Measurements from ENCODE around the gene CEP162. TPM values are rescaled to one million over a fixed set of nuclear protein-coding genes. Genes with fewer than 3 reads are reported as not detected.
A peak's percentile ranks its signal among the peaks of the same experiment; 100 is the strongest.

CEP162 gene
- total and polyA plus RNA-seq, 2 donors (not counting 1 experiment from before 2014, with no cell fraction given): 3.7 to 7.4 TPM

DNA sequence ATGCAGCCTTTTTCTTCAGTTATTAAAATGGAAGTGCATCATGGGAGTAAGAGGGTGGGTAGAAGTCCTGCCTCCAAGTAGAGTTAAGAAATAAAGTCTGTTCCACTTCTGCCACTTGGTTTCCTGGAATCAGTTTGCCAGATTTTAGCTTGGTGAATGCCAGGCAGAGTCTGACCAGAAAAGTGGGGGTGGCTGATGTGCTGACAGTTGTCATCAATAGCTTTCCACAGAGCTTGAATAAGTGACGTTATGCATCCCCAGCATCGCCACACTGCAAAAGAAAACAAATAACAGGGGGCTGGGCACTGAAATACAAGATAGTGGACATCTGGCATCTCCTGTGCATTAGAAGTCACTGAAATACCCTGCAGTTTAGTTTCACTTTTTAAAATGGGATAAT, 30.8 kb upstream of the CEP162 start:
- Histone ChIP-seq H3K4me1 (ENCODE audit: control insufficient read depth, extremely low read depth, insufficient read depth, low read length) (no peaks in the 10 kb centered on the region), H2AFZ (ENCODE audit: low read length) (peak overlapping the region; percentile 41), H3K79me2 (ENCODE audit: control insufficient read depth, insufficient read depth, low read length) (no peaks in the 10 kb centered on the region), H3K27ac (ENCODE audit: insufficient read depth, low read length) (no peak overlapping the region), H3K4me3 (replicated peaks in 1 of 4; ENCODE audit: control extremely low read depth in 1 of 4, insufficient read depth in 1 of 4, low read depth in 3 of 4, low read length in 4 of 4) (peak overlapping the region in 2 of 4 experiments; percentile 39 to 50), H3K9me3 (ENCODE audit: control insufficient read depth, insufficient read depth, low read depth, low read length) (no peaks in the 10 kb centered on the region), H3K4me2 (ENCODE audit: extremely low read depth, insufficient read depth, low read length) (peak overlapping the region; percentile 25), H3K36me3 (ENCODE audit: control insufficient read depth, insufficient read depth, low read length) (no peaks in the 10 kb centered on the region), H4K20me1 (ENCODE audit: control insufficient read depth, extremely low read depth, insufficient read depth, low read length) (no peaks in the 10 kb centered on the region), H3K9ac (ENCODE audit: insufficient read depth, low read length) (no peak overlapping the region), H3K27me3 (ENCODE audit: control insufficient read depth, insufficient read depth, low read length) (no peaks in the 10 kb centered on the region)
- no peak for TF ChIP-seq EZH2 (IDR thresholded peaks at IDR 0.05; ENCODE audit: low read length, missing control alignments)
- TF ChIP-seq, protein P1, sequence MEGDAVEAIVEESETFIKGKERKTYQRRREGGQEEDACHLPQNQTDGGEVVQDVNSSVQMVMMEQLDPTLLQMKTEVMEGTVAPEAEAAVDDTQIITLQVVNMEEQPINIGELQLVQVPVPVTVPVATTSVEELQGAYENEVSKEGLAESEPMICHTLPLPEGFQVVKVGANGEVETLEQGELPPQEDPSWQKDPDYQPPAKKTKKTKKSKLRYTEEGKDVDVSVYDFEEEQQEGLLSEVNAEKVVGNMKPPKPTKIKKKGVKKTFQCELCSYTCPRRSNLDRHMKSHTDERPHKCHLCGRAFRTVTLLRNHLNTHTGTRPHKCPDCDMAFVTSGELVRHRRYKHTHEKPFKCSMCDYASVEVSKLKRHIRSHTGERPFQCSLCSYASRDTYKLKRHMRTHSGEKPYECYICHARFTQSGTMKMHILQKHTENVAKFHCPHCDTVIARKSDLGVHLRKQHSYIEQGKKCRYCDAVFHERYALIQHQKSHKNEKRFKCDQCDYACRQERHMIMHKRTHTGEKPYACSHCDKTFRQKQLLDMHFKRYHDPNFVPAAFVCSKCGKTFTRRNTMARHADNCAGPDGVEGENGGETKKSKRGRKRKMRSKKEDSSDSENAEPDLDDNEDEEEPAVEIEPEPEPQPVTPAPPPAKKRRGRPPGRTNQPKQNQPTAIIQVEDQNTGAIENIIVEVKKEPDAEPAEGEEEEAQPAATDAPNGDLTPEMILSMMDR (conservative IDR thresholded peaks at IDR 0.05 in 1 of 2, IDR thresholded peaks at IDR 0.05 in 1 of 2; ENCODE audit: low read depth in 1 of 2, low read length in 2 of 2): no peak
- DNase-seq (ENCODE audit: low read depth in 2 of 2): no peak

DNA sequence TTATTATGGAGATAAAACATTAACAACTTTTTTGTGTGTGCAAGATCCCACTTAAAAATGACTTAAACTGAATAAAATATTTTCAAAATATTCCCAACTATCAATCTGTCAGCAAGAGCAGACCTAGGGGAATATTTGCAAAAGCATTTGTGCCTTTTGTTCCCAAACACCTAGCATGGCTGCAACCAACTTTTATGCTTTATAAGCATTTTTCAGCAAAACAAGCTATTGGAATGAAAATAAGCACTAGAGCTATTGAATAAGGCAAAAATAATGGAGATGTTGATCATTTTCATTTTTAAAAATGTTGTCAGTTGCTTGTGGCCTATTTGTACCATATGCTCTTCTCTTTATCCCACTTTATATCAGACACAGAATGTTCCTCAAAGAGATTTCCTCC, 28.2 kb upstream of the CEP162 start:
- H2AFZ ChIP-seq (ENCODE audit: low read length): no peak overlapping the region

DNA sequence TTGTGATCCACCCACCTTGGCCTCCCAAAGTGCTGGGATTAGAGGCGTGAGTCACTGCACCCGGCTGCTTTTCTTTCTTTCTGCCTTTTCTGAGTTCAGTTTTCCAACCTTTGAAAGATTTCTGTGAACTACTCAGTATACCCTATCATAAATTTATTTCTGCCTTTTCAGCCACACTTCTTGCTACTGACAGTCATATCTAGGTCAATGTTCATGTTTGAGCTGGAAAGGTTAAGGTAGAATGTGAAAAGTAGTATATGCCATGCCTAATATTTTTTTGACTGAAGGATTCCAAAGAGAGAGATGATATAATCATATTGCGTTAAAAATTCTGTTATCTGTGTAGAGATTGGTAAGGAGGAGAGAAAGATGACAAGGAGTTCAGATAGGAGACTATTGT, 25.9 kb upstream of the CEP162 start:
- no peak overlapping the region for H3K9ac ChIP-seq (ENCODE audit: insufficient read depth, low read length)
- H3K27me3 ChIP-seq (ENCODE audit: control insufficient read depth, insufficient read depth, low read length): no peaks in the 10 kb centered on the region
- no peaks in the 10 kb centered on the region for H3K36me3 ChIP-seq (ENCODE audit: control insufficient read depth, insufficient read depth, low read length)
- no peak for TF ChIP-seq EZH2 (IDR thresholded peaks at IDR 0.05; ENCODE audit: low read length, missing control alignments)
- TF ChIP-seq, protein P1 (conservative IDR thresholded peaks at IDR 0.05 in 1 of 2, IDR thresholded peaks at IDR 0.05 in 1 of 2; ENCODE audit: low read depth in 1 of 2, low read length in 2 of 2): no peak
- no peak overlapping the region for H3K4me3 ChIP-seq (replicated peaks in 1 of 4; ENCODE audit: control extremely low read depth in 1 of 4, insufficient read depth in 1 of 4, low read depth in 3 of 4, low read length in 4 of 4)
- H2AFZ ChIP-seq (ENCODE audit: low read length): no peak overlapping the region
- H3K9me3 ChIP-seq (ENCODE audit: control insufficient read depth, insufficient read depth, low read depth, low read length): no peaks in the 10 kb centered on the region
- H3K79me2 ChIP-seq (ENCODE audit: control insufficient read depth, insufficient read depth, low read length): no peaks in the 10 kb centered on the region
- H3K27ac ChIP-seq (ENCODE audit: insufficient read depth, low read length): no peak overlapping the region
- DNase-seq (ENCODE audit: low read depth in 2 of 2): no peak
- no peak overlapping the region for H3K4me2 ChIP-seq (ENCODE audit: extremely low read depth, insufficient read depth, low read length)
- H4K20me1 ChIP-seq (ENCODE audit: control insufficient read depth, extremely low read depth, insufficient read depth, low read length): no peaks in the 10 kb centered on the region
- no peaks in the 10 kb centered on the region for H3K4me1 ChIP-seq (ENCODE audit: control insufficient read depth, extremely low read depth, insufficient read depth, low read length)

More for the DNA sequence above, 28.2 kb upstream of the CEP162 start:
- DNase-seq (ENCODE audit: low read depth in 2 of 2): no peak
- Histone ChIP-seq H3K4me2 (ENCODE audit: extremely low read depth, insufficient read depth, low read length) (no peak overlapping the region), H4K20me1 (ENCODE audit: control insufficient read depth, extremely low read depth, insufficient read depth, low read length) (no peaks in the 10 kb centered on the region), H3K9ac (ENCODE audit: insufficient read depth, low read length) (no peak overlapping the region), H3K79me2 (ENCODE audit: control insufficient read depth, insufficient read depth, low read length) (no peaks in the 10 kb centered on the region), H3K9me3 (ENCODE audit: control insufficient read depth, insufficient read depth, low read depth, low read length) (no peaks in the 10 kb centered on the region), H3K4me3 (replicated peaks in 1 of 4; ENCODE audit: control extremely low read depth in 1 of 4, insufficient read depth in 1 of 4, low read depth in 3 of 4, low read length in 4 of 4) (no peak overlapping the region), H3K4me1 (ENCODE audit: control insufficient read depth, extremely low read depth, insufficient read depth, low read length) (no peaks in the 10 kb centered on the region), H3K36me3 (ENCODE audit: control insufficient read depth, insufficient read depth, low read length) (no peaks in the 10 kb centered on the region), H3K27me3 (ENCODE audit: control insufficient read depth, insufficient read depth, low read length) (no peaks in the 10 kb centered on the region), H3K27ac (ENCODE audit: insufficient read depth, low read length) (no peak overlapping the region)
- TF ChIP-seq, protein P1 (conservative IDR thresholded peaks at IDR 0.05 in 1 of 2, IDR thresholded peaks at IDR 0.05 in 1 of 2; ENCODE audit: low read depth in 1 of 2, low read length in 2 of 2): no peak
- no peak for TF ChIP-seq EZH2 (IDR thresholded peaks at IDR 0.05; ENCODE audit: low read length, missing control alignments)

All from fibroblast of lung (primary cell).